Measurements from ENCODE around the gene SPINK1.
"Not testable (repeated sequence)": the region's sequence is repeated elsewhere in the genome, so short reads cannot be mapped to it uniquely, and the experiment has no call there.

Gene SPINK1

GRCh38 chr5:147803926-147804325 is 27.5 kb downstream of the SPINK1 start:
- DNase-seq = no peak

- not testable (repeated sequence) for DNase-seq
Observed at GRCh38 chr5:147803161-147803560, 28.3 kb downstream of the SPINK1 start.

GRCh38 chr5:147801461-147801860 is 30.0 kb downstream of the SPINK1 start:
- no peak for DNase-seq

DNA sequence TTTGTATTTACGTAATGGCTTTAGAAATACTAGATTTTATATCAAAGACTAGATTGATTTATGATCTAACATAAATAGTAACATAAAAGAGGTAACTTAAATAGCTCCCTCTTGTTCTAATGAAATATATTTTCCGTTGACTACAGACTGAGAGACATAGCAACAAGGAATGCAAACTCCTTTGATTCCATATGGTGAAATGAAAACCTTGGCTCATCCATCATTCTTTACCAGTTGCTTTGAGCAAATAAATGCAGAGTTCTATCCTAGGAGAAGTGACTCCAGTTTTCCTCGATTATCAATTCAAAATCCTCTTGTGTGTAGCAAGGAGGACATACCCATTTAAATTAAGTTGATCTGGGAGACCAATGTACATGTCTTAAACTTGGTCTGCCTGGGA is 31.0 kb downstream of the SPINK1 start:
- no peak for DNase-seq

DNA sequence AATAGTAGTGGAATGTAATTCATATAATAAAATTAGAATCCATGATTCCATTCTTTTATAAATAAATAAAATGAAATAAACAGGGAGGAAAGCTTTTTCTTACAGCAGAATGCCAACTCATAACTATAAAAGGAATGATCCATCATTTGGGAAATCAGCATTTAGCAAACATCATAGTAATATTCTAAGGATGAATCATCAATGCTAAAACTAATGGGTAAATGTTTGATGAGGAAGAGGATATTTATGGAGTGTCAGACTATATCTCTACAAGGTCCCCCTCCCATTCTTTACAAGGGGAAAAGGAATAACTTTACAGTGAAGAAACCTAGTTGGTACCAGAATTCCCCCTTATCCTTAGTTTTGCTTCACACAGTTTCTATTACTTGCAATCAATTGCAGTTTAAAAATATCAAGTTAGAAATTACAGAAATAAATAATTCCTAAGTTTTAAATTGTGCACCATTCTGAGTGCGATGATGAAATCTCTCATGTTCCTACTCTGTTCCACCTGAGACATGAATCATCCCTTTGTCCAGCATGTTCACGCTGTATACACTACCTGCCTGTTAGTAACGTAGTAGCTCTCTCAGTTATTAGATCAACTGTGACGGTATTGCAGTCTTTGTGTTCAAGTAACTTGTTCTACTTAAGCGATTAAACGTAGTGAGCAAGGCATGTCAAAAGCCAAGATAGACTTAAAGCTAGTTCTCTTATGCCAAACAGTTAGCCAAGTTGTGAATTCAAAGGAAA is 34.7 kb downstream of the SPINK1 start:
- no peak for DNase-seq

DNA sequence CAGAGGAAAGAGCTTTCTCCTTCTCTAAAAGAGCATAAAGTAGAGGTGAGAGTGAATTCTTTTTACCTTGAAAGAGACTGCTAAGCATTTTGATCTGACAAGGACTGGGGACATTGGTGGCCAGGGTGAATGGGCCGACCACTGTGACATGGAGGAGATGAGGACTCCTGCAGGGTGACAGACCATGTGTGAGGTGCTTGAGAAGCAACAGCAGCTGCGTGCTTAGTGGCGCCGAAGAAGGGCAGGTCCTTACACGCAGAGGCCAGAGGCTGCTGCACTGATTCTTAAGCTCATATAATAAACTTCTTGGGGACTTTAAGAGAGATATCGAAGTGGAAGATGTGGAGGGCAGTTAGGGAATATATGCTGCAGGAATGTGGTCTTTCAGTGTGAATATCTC is 40.3 kb downstream of the SPINK1 start:
- no peak for DNase-seq

- no peak for DNase-seq
Observed at GRCh38 chr5:147789820-147790219, 41.7 kb downstream of the SPINK1 start.

DNA sequence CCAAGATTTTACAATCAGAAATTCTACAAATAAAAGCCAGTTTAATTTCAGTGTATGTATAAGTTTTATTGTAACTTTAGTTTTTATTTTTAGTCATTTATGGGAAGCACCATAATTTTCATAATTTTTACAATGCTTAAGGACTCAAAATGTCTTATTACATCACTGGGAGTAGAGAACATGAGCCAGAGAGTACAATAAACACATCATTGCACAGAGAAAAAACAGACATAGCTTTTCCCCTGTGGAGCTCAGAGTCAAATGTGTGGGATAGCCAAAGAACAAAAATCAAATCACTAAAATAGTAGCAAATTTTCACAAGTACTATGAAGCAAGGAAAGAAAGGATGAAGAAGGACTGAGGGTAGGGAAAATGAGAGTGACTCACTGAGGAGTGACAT is 43.4 kb downstream of the SPINK1 start:
- no peak for DNase-seq

GRCh38 chr5:147786142-147786541 is 45.3 kb downstream of the SPINK1 start:
- DNase-seq = no peak

DNA sequence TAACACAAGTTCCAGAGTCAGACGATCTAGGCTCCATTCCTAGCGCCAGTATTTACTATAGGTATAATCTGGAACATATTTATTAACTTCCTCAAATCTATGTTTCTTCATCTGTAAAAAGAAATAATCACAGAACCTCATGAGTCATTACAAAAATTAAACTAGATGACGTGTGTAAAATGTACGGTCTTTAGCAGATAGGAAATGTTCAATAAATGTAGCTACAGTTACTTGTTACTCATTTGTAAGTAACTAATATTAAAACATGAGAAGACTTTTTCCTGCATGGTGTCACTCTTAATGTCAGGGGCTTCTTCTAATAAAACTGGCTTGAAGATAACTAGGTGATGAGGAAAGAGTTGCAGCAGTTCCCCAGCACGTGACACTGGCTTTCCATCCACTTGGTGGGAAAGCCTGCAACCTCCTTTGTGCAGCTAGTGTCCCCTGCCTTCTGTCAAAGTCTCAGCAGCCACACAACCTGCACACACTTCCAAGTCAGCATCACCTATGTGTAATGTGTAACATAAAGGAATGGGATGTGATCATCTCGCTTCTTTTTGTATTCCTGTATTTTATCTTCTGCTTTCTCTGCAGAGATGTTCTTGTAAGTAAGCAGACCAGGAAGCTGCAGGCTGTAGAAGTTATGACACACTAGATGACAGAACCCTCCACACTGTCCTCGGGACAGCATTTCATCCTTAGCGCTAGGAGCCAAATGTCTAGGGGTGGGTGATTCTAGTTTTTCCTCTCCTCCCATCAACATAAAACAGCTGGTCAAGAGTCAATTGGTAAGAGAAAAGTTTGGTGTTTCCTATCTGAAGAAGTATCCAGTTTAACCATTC is 47.1 kb downstream of the SPINK1 start:
- DNase-seq = no peak

GRCh38 chr5:147782110-147783028 is 49.1 kb downstream of the SPINK1 start, which contains the start of gene JAKMIP2:
TSS of gene JAKMIP2 (minus strand) at chr5:147782728. CDS start at chr5:147671806, 110,922 bp downstream.
- peak; percentile 83 to 88 for DNase-seq

DNA sequence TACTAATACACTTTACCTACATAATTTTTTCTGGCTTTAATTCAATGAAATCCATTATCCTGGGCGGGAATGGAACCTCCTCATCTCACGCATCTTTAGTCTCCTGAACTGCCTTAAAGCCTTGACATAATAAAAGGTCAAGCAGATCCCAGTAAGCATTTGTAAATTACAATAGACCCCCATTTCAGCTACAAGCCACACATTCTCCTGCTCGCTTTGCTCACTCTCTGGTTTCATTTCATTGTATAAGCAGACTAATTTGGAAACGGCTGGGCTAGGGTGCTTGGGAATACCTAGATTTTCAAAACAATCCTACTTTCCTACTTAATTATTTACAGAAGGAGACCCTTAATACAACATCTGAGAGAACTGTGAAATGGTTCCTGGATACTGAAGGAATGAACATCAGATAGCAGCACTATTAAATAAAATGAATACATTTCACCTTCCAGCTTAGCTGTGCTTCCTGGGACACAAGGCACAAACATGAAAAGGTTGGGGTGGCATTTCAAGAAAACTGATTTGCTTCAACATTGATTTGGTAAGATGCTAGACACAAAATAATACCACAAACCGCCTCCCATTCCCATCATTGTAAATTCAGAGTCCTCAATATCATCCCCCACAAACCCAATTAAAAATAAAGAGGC is 50.4 kb downstream of the SPINK1 start:
- no peak for DNase-seq

DNA sequence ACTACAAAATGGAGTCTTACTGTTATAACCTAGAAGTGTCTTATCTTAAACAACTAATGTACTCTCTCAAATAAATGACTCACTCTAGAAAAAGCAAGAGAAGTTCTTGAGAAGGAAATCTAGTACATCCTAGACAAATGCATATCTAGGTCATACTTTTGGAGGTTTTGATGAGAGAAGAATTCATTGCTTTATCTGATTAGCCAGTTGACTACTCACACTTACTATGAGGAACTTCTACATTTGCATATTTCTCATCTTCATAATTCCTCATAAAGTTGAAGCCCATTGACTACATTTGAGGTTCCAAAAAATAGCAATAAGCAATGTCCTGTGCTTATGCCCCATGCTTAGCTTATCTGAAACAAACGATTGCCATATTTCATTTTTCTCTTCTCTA is 51.8 kb downstream of the SPINK1 start:
- DNase-seq = no peak

DNA sequence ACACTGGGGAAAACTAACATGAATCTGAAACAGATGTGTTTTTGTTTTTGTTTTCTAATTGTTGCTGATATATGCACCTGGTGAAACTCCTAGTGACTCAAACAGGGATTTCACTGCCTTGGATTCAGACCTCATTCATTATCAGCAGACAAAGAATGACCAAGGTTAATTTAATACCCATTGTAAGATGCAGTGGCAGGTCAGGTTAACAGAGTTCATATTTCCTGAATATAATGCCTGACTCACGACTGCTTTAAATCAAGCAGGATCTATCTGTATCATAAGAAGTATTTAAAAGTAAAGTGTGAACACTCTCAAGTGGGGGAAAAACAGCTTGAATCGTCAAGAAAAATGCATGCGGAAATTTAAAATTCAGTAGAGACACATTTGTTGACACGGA is 54.5 kb downstream of the SPINK1 start:
- no peak for DNase-seq
